ENCODE results near the gene NUCKS1.

Gene NUCKS1

GRCh38 chr1:205666372-205667166, 83.4 kb downstream of the NUCKS1 start:
- DNase-seq: no peak

- DNase-seq: no peak
Observed at GRCh38 chr1:205665201-205666045, 84.6 kb downstream of the NUCKS1 start.

- no peak for DNase-seq
Observed at GRCh38 chr1:205664399-205665017, 85.5 kb downstream of the NUCKS1 start.

GRCh38 chr1:205663286-205663936, 86.6 kb downstream of the NUCKS1 start:
- no peak for DNase-seq
